Measurements from ENCODE around the gene PPM1M.

GRCh38 chr3:52250122-52250521 lies 4.6 kb downstream of the PPM1M start:
- TF ChIP-seq CTCF (IDR thresholded peaks at IDR 0.05; ENCODE audit: low read length) (no peak), EZH2 (IDR thresholded peaks at IDR 0.05; ENCODE audit: borderline replicate concordance, low read length) (no peak)

Measured in OCI-LY1 (cell line).